GM18520 (cell line): Measurements from ENCODE around the gene SDK1.
"Not testable (repeated sequence)": the region's sequence is repeated elsewhere in the genome, so short reads cannot be mapped to it uniquely, and the experiment has no call there.

Source experiments
- ATAC-seq: cut with Tn5 transposase; IDR thresholded peaks from one replicate; pipeline ENCODE4 v1.9.1; 2021; ENCODE audit not compliant: unreplicated experiment

The SDK1 gene

DNA sequence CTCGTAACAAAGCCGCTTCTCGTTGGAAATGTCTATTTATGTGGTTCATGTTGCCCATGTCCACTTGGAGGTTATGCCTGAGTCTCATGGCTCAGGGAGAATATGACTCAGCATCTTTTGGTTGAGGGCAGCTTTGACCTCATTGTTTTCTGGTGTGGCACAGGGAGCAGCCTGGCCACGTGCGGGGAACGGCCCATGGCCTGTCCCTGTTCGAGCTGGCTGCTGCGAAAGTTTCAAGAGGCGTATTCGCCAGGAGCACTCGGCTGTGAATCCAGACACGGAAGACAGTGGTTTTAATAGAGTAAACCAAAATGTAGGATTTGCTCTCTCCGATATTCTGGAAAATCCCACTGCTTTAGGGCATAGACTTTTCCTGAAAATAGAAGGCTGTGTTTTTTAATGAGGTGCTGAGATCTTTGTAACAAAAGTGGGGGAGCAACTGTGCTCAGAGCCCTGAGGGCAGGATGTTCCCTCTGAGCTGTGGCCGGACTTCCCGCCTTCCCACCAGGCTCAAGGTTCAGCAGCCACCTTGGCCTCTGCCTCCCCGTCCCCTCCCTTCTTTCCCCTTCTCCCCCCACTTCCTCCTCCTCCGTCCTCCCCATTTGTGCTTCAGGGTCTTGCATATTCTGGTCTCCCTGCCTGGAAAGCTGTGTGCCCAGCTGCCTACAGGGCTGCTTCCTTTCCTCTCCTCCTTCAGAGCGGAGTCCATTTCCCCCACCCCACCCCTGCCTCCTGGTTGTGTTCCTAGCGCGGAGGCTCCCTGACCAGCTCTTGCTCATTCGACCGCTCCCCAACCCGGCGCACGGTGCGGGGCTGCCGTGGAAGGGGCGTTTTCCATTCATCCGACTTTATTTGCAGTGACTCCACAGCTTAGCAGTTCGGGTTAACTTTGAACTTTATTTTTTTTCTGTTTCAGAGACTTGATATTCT, 642.0 kb downstream of the SDK1 start:
- no peak for ATAC-seq

DNA sequence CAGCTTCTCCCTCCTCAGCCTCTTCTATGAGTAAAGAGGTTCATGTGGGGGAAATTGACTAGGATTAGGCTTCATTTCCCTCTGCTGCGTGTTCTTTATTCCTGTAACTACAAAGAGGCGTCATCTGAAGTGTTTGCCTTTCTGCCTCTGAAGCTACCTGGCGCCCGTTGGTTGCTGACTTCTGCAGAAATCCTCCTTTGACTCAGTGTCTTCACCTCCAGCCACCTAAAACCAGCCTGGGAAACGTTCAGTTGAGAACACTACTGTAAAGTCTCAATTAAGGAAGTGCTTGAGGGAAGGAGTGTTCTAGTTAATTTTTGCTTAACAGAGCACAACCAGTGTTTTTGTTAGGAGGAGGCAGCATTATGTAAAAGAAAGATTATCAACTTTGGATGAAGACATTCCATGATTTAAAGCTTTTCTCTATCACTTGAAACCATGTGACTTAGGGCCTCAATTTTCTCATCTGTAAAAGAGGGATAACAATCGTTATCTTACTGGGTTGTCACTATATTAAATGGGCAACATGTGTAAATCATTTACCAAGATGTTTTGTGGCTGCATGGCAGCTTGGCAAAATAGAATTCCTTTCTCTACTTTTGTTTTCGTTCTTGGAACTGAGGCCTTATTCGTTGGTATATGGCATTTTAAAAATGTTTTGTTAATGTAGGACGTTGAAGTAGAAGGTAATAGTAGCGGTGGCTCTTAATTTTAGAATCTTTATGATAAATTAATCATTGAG, 642.9 kb downstream of the SDK1 start:
- no peak for ATAC-seq

DNA sequence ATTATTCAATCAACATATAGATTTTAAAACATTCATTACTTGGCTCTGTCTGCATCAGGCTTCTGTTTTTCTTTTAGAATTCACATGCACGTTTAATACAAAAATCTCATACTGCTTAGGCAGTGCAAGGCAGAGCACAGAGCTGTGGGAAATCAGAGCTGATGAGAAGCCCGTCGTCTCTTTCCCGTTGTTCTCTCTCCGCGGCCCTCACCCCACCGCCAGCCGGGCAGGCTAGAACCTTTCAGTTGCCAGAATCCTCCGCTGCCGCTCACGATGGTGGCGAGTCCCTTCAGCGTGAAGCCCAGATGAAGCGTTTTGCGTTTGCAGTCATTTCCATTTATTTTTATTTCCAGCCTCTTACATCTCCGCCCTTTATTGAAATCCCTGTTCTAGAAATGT, 648.2 kb downstream of the SDK1 start:
- ATAC-seq = no peak

DNA sequence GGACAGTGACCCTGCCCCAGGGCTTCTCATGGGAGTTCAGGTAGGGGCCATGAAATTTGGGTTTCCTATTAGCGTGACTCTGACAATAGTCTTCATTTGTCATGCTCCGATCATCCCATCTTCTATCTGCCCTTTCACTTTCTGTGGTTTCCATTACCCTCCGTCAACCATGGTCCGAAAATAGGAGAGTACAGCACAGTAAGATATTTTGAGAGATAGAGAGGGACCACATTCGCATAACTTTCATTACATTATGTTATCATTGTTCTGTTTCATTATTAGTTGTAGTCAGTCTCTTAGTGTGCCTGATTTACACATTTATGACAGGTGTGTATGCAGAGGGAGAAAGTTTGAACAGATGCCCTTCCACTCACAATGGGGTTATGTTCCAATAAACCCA, 649.2 kb downstream of the SDK1 start:
- ATAC-seq = peak; percentile 82

DNA sequence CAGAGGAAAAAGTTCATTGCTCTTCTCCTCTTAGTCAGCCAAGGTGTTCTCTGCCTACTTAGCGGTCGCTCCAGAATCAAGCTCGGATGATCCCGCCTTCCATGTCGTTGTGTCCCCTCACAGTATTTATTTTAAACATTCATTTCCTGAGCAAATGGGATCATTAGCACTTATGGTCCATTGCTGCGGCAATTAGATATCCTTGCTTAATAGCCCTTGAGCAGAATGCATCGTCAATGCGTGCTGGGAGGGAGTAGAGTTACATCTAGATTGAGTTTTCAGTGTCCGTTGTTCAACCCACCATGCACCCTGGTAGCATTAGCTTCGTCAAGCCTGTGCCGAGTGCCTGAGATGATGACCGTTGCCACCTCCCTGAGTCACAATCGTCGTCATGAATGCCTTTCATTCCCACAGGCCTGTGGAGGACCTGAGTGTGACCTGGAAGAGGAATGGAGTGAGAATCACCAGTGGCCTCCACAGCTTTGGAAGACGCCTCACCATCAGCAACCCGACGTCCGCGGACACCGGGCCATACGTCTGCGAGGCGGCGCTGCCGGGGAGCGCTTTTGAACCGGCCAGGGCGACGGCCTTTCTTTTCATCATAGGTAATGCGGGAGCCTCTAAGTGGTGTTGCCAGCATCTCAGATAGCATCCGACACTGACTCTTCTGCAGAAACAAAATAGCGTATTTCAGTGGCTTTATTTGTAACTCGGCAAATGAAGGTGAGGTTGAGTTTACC, 650.4 kb downstream of the SDK1 start:
- ATAC-seq = no peak

DNA sequence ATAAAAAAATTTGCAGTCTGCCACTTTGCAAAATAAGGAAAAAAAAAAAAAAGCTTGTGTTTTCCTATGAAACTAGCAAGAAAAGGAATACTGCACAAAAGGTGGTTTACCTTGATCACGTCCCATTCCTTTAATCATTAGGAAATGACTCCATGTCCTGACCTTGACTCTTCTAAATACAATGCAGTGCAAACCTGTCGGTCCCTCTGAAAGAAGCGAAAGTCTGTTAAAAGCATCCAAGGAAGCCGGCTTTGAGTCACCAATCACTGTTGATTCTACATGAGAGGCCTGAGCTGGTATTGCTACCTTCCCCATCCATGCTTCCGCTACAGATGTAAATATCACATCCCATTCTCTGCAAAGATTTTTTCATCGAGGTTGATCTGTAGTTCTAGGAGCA, 652.1 kb downstream of the SDK1 start:
- no peak for ATAC-seq

DNA sequence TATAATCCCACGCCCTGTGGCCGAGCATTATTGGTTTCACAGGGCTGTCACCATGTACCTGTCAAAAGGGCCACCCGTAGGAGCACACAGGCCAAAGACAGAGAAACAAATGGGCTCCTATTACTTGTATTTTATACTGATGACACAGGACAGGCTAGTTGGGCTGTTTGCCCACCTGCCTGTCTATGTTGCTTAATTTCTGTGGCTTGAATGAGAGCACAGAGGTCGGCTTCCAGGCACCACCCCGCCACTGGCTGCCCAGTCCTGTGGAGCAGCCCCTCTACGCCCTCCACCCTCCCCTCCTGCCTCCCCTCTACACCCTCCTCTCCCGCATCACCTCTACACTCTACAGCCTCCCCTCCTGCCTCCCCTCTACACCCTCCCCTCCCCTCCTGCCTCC, 652.9 kb downstream of the SDK1 start:
- no peak for ATAC-seq

DNA sequence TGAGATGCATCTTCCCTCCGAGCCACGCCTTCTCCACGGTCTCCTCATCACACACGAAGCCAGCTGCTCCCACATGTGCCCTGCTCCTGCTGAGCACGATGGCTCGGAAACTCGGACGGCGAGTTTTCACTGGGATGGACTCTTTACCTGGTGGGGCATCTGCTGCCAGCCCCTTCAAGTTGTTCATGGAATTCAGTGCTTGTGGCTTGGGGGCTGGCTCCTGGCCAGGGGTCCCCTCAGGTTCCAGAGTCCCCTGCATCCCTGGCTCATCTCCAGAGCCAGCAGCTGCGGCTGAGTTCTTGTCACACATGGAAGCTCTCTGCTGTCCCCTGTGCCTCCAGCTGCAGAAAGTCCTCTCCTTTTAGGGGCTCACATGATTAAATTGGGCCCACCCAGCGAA, 654.0 kb downstream of the SDK1 start:
- ATAC-seq = no peak

DNA sequence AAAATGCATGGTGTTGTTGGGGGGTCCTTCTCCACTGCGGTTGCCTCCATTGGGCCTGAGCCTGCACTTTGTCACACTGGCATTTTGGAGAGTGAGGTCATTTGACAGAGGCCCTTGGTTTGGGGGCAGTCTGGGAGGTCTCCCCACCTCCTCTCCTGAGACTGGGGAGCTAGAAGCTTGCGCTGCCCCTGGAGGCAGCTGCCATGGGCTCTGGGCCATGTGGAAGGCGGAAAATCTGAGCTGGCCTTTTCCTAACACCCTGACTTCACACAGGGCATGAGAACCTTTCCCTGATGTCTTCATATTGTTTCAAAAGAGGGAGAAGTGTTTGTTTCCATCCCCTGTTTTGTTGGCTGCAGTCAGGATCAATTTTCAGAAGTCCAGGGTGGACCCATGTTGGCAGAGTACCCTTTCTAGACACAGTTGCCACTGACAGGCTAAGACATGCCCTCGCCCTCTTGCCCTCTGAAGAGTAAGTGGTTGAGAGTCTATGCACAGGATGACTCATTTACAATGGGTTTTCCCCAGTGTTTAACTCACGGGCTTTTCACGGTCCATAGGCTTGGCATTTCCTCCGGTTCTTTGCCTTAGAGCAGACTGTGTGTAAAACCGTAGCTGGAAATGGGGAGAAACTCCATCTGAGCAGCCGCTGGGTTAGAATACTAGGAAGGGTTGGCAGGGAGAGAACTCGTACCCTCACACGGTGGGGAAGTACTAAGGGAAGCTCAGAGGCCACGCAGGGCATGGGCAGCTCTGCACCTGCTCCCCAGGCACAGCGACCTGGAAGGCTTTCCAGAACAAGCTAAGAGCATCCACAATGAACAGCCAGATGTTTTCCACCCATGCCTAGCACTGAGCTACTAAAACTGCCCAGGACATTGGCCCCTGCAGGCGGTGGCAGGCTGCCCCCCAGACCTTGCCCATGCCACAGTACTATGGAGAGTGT, 655.0 kb downstream of the SDK1 start:
- peak; percentile 75 for ATAC-seq

DNA sequence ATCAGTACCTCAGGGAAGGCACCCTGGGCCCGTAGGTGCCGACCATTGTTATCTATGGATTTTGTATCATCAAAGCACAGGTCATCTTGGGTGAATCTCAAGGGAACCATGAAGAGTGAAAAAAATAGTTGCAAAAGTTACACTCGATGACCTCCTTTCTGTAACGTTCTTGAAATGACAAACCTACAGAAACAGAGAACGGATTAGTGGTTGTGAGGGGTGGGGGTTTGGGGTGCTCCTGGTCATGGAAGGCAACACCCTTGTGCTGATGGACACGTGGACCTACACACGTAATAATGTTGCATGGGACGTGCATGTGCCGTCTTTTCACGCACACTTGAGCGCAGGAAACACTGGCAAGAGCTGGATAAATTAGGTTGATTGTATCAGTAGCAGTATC, 655.9 kb downstream of the SDK1 start:
- ATAC-seq = peak; percentile 54

DNA sequence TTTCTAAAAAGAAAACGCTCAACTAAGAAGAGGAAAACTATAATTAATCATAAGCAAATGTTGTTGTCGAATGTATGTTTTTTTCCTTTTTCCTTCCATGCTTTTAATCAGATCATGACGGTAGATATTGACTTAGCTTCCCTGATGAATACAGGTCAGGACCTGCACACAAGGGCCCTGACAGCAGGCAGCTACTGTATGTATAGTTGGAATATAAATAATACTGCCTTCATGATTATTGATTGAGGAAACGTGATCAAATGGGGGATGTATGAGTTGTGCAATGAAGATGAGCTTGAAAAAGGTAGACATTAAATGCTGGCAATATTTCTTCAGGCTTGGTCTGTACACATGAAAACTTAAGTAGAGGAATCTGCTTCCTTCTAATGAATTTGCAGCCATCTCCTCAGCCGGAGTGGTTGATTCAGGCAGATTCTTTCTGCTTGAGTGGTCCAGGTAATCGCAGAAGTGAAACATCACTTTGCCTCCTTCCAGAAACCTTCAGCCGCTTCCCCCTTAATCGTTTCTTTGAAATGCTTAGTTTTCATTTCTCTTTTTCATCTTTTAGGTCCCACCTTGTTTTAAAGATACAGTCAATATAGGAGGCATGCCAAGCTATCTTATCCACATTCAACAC, 656.5 kb downstream of the SDK1 start:
- peak; percentile 24 for ATAC-seq

DNA sequence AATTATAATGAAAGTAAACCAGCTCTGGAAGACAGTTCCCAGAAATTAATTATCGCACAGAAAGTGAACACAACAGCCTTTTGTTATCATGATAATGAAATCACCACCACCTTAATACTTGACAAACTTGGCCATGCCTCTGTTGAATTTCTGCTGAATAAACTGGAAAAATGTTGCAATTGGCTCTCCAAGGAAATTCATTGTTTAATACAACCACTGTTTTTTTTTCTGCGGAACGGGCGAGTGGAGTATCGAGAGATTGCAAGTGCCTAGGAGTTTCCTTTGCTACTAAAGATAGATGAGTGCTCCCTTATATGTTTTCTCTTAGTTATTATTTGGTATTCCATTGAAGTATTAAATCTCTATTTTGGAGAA, 657.0 kb downstream of the SDK1 start:
- ATAC-seq = no peak

DNA sequence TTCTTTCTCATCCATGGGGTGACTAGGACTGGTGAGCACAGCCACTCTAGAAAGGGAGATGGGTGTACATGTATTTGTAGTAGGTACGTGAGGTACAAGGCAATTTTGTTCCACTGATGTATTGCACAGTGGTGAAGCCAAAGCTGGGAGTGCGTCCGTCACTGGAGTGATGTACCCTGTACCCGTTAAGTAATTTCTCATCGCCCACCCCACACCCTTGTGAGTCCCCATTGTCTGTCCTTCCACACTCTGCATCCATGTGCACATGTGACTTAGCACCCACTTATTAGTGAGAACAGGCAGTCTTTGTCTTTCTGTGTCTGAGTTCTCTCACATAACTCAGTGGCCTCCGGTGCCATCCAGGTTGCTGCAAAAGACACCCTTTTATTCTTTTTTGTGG, 658.3 kb downstream of the SDK1 start:
- no peak for ATAC-seq

DNA sequence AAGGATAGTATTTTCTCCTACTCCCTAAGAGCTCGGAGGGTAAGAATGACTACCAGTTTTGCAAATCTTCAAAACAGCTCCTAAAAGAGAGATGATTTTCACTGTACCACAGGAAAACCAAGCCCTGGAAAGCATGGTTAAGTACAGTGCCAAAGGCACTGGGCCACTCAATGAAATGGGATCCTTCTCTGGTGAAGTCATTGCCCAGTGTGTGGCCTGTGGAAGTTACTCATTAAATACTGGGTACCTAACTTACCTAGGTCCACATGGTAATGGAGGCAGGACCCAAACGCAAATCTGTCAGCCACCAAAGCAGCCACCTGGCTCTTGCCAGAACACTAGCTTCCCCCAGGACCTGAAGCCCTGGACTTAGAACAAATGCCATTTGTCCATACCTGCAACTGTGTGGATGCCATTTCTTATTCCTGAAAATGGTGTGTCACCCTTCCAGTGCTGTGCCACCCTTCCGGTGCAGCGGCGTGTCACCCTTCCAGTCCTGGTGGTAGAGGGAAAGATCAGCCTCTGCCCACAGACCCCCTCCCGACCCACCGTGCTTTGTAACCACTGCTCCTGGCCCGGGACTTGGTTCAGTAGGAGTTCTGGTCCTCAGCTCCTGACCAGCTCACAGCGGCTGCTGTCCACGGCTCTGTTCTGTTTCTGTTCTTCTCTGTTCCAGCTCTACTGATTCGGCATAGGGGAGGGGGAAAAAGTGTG, 659.2 kb downstream of the SDK1 start:
- no peak for ATAC-seq

DNA sequence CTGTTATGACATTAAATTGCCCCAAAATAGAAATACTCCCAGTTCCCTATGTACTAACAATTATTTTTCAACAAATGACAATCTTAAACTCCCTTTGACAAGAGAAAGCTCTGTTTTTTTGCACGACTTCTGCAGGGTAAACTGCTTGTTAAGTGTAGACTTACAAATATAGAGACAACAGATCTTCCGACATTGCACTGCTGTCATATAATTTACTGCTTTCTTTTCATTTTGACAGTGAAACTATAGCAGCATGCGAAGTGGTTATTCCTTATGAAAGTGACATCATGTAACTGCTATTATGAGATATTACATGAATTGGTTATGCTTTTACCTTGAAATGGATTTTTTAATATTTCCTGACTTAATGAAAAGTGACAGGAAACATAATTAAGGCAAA, 659.9 kb downstream of the SDK1 start:
- no peak for ATAC-seq

DNA sequence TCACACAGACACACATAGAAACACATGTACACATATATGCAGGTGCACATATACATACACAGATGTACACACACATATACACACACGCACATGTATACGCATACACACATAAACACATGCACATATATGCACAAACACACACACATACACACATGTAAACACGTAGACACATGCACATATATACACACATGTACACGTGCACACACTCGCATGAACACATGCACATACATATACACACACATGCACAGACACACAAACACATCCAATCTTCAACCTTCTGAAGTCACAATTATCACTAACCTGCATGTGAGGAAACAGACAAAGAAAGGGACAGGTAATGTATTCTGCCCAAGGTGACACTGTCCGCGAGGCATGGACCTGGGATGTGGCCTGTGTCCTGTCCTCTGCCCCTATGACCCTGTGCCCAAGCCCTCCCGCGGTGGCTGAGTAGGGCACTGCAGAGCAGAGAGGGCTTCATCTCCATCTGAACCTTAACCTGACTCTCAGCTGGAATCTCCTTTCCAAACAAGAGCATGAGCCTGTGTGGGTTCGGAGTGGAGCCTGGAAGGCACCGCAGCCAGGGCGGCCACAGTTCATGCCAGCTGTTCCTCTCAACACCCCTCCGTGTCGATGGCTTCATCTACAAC, 660.9 kb downstream of the SDK1 start:
- ATAC-seq = no peak

DNA sequence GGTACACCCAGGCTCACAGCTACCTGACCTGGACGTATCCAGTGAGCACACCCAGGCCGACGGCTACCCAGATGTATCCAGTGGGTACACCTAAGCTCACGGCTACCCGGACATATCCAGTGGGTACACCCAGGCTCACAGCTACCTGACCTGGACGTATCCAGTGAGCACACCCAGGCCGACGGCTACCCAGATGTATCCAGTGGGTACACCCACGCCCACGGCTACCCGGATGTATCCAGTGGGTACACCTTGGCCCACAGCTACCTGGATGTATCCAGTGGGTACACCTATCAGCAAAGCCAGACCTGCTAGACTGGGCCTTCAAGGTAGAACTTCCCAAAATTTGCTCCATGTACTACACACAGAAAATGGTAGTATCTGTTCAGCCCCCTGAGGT, 662.7 kb downstream of the SDK1 start:
- ATAC-seq = not testable (repeated sequence)

DNA sequence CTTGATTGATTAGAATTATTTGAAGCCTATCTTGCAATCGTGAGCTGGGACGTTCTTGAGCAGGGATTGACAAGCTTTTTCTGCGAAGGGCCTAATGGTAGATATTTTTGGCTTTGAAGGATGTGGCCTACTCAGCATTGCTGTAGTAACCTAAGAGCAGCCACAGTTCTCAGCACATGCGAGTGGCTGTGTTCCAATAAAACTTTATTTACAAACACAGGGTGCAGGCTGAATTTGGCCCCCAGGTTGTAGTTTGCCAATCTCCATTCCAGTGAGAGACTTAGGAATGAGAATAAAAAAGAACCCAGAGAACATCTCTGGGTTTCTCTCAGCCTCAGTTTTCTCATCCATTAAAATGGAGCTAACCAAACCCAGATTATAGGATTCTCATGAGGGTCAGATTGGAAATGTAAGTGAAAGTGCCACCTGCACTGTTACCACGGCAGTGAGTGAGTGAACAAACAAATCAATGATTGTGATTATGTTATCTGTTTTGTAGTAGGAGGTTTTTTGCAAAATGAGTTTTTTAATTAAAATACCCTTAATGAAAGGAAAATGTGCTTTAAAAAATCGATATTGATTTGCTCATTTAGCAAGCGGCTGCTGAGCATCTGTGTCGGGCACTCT, 664.0 kb downstream of the SDK1 start:
- no peak for ATAC-seq
